Neural progenitor cell (in vitro differentiated cells): ENCODE measurements around the gene RUFY2. TPM values are rescaled to one million over a fixed set of nuclear protein-coding genes. Genes with fewer than 3 reads are reported as not detected.

Experiments used
- DNase-seq: peaks from one replicate; pipeline ENCODE4 v3.0.0-alpha.2; 2016; ENCODE audit warnings: low spot score
- H2AFZ ChIP-seq: fragments of 200-600 bp; sonication (generic); replicated peaks from 2 replicates; pipeline ENCODE4 v1.6.1; 2016; ENCODE audit warnings: antibody characterized with exemption
- H3F3A ChIP-seq: fragments of 200-600 bp; sonication (generic); 2 replicates; pipeline ENCODE4 v1.6.1; 2016; ENCODE audit warnings: antibody characterized with exemption, low read depth
- H3K27ac ChIP-seq: fragments of 200-600 bp; sonication (generic); 2 replicates; pipeline ENCODE4 v1.5.1; 2016; ENCODE audit warnings: mild to moderate bottlenecking
- H3K27me3 ChIP-seq: fragments of 200-600 bp; sonication (generic); 2 replicates; pipeline ENCODE4 v1.6.1; 2016; ENCODE audit warnings: mild to moderate bottlenecking, moderate library complexity
- H3K36me3 ChIP-seq: fragments of 200-600 bp; sonication (generic); 2 replicates; pipeline ENCODE4 v1.5.1; 2016
- H3K4me1 ChIP-seq: fragments of 200-600 bp; sonication (generic); 2 replicates; pipeline ENCODE4 v1.6.1; 2016; ENCODE audit warnings: mixed run types
- H3K4me2 ChIP-seq: fragments of 200-600 bp; sonication (generic); 2 replicates; pipeline ENCODE4 v1.6.1; 2016
- H3K4me3 ChIP-seq: fragments of 200-600 bp; sonication (generic); 2 replicates; pipeline ENCODE4 v1.5.1; 2016
- H3K79me2 ChIP-seq: fragments of 200-600 bp; sonication (generic); 2 replicates; pipeline ENCODE4 v1.6.1; 2016; ENCODE audit warnings: low read depth
- H3K9ac ChIP-seq: fragments of 200-600 bp; sonication (generic); 2 replicates; pipeline ENCODE4 v1.6.1; 2016
- H3K9me3 ChIP-seq: fragments of 200-600 bp; sonication (generic); 2 replicates; pipeline ENCODE4 v1.5.1; 2016; ENCODE audit warnings: low read depth
- H4K20me1 ChIP-seq: fragments of 200-600 bp; sonication (generic); 2 replicates; pipeline ENCODE4 v1.6.1; 2016; ENCODE audit warnings: low read depth
- H3K27ac Mint-ChIP-seq: 3 replicates; pipeline ENCODE4 v1.8.0; 2021; ENCODE audit warnings: mixed read lengths
- H3K27me3 Mint-ChIP-seq: 2 replicates; pipeline ENCODE4 v1.8.0; 2022; ENCODE audit warnings: low read depth, mild to moderate bottlenecking, inconsistent platforms, moderate library complexity, mixed read lengths; ENCODE audit not compliant: insufficient read depth
- H3K36me3 Mint-ChIP-seq: 3 replicates; pipeline ENCODE4 v1.8.0; 2021; ENCODE audit warnings: mixed read lengths
- H3K4me1 Mint-ChIP-seq: 3 replicates; pipeline ENCODE4 v1.8.0; 2021; ENCODE audit warnings: mixed read lengths
- H3K4me3 Mint-ChIP-seq: 3 replicates; pipeline ENCODE4 v1.8.0; 2021; ENCODE audit warnings: mild to moderate bottlenecking, moderate library complexity, mixed read lengths
- H3K9me3 Mint-ChIP-seq: 3 replicates; pipeline ENCODE4 v1.8.0; 2020; ENCODE audit warnings: mixed read lengths
- EZH2 ChIP-seq: fragments of 200-600 bp; sonication (generic); IDR thresholded peaks from 2 replicates; pipeline ENCODE4 v1.6.1; 2017; ENCODE audit warnings: antibody characterized with exemption, mild to moderate bottlenecking, moderate library complexity
- EZH2phosphoT487 ChIP-seq: fragments of 200-600 bp; sonication (generic); IDR thresholded peaks from 2 replicates; pipeline ENCODE4 v1.6.1; 2017; ENCODE audit warnings: antibody characterized with exemption
- total RNA-seq: library from RNA; depleted of rRNA; stranded (reverse); fragments of >200 nt; gene quantifications from 2 replicates; pipeline ENCODE4 v1.2.3, GENCODE V29; 2015; ENCODE audit warnings: low replicate concordance
- TF ChIP-seq, protein P1 (sequence below): fragments of 200-600 bp; sonication (generic); IDR thresholded peaks from 2 replicates; pipeline ENCODE4 v1.5.1; 2017; ENCODE audit warnings: antibody characterized with exemption, mild to moderate bottlenecking

RUFY2 gene
- total RNA-seq, 1 donor from 2014 or later = 45.2 TPM

GRCh38 chr10:68303849-68304412 lies 103.1 kb downstream of the RUFY2 start:
- Histone ChIP-seq H3K4me1 (no peaks in the 10 kb centered on the region), H3K9ac (no peak overlapping the region), H3K36me3 (no peaks in the 10 kb centered on the region), H3K4me2 (no peak overlapping the region), H3K79me2 (no peaks in the 10 kb centered on the region), H4K20me1 (no peaks in the 10 kb centered on the region), H3F3A (peaks cover 8% of the 10 kb centered on the region), H3K27ac (no peak overlapping the region), H2AFZ (no peak overlapping the region), H3K4me3 (no peak overlapping the region), H3K27me3 (no peaks in the 10 kb centered on the region), H3K9me3 (no peaks in the 10 kb centered on the region)
- DNase-seq = no peak
- Mint-ChIP-seq H3K27ac (no peak overlapping the region), H3K36me3 (no peaks in the 10 kb centered on the region), H3K27me3 (peaks cover 5% of the 10 kb centered on the region), H3K4me3 (no peak overlapping the region), H3K9me3 (no peaks in the 10 kb centered on the region), H3K4me1 (peaks cover 26% of the 10 kb centered on the region)
- TF ChIP-seq, protein P1, sequence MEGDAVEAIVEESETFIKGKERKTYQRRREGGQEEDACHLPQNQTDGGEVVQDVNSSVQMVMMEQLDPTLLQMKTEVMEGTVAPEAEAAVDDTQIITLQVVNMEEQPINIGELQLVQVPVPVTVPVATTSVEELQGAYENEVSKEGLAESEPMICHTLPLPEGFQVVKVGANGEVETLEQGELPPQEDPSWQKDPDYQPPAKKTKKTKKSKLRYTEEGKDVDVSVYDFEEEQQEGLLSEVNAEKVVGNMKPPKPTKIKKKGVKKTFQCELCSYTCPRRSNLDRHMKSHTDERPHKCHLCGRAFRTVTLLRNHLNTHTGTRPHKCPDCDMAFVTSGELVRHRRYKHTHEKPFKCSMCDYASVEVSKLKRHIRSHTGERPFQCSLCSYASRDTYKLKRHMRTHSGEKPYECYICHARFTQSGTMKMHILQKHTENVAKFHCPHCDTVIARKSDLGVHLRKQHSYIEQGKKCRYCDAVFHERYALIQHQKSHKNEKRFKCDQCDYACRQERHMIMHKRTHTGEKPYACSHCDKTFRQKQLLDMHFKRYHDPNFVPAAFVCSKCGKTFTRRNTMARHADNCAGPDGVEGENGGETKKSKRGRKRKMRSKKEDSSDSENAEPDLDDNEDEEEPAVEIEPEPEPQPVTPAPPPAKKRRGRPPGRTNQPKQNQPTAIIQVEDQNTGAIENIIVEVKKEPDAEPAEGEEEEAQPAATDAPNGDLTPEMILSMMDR = no peak
- TF ChIP-seq EZH2phosphoT487 (no peak), EZH2 (no peak)

GRCh38 chr10:68302871-68303270 lies 104.2 kb downstream of the RUFY2 start:
- Histone ChIP-seq H3K27me3 (no peaks in the 10 kb centered on the region), H3K9me3 (no peaks in the 10 kb centered on the region), H3K4me2 (no peak overlapping the region), H3K36me3 (no peaks in the 10 kb centered on the region), H3K9ac (no peak overlapping the region), H3K27ac (no peak overlapping the region), H3K4me1 (no peaks in the 10 kb centered on the region), H4K20me1 (no peaks in the 10 kb centered on the region), H2AFZ (no peak overlapping the region), H3K79me2 (no peaks in the 10 kb centered on the region), H3F3A (peaks cover 8% of the 10 kb centered on the region), H3K4me3 (no peak overlapping the region)
- no peak overlapping the region for H3K4me3 Mint-ChIP-seq
- no peak for DNase-seq
- no peaks in the 10 kb centered on the region for H3K36me3 Mint-ChIP-seq
- H3K9me3 Mint-ChIP-seq = no peaks in the 10 kb centered on the region
- peaks cover 26% of the 10 kb centered on the region for H3K4me1 Mint-ChIP-seq
- H3K27me3 Mint-ChIP-seq = peaks cover 5% of the 10 kb centered on the region
- TF ChIP-seq EZH2 (no peak), EZH2phosphoT487 (no peak)
- TF ChIP-seq, protein P1 = no peak
- no peak overlapping the region for H3K27ac Mint-ChIP-seq

GRCh38 chr10:68302503-68302823 lies 104.6 kb downstream of the RUFY2 start:
- H3K9me3 Mint-ChIP-seq = no peaks in the 10 kb centered on the region
- no peak overlapping the region for H2AFZ ChIP-seq
- no peak overlapping the region for H3K9ac ChIP-seq
- no peaks in the 10 kb centered on the region for H3K4me1 ChIP-seq
- no peak overlapping the region for H3K27ac ChIP-seq
- TF ChIP-seq EZH2 (no peak), EZH2phosphoT487 (no peak)
- TF ChIP-seq, protein P1 = no peak
- H3K9me3 ChIP-seq = no peaks in the 10 kb centered on the region
- no peak overlapping the region for H3K4me3 ChIP-seq
- no peaks in the 10 kb centered on the region for H3K79me2 ChIP-seq
- H3K27ac Mint-ChIP-seq = no peak overlapping the region
- no peak overlapping the region for H3K4me3 Mint-ChIP-seq
- H3K4me2 ChIP-seq = no peak overlapping the region
- peaks cover 10% of the 10 kb centered on the region for H3F3A ChIP-seq
- H4K20me1 ChIP-seq = no peaks in the 10 kb centered on the region
- no peak for DNase-seq
- peaks cover 5% of the 10 kb centered on the region for H3K27me3 Mint-ChIP-seq
- H3K27me3 ChIP-seq = no peaks in the 10 kb centered on the region
- peaks cover 26% of the 10 kb centered on the region for H3K4me1 Mint-ChIP-seq
- H3K36me3 ChIP-seq = no peaks in the 10 kb centered on the region
- no peaks in the 10 kb centered on the region for H3K36me3 Mint-ChIP-seq
